NCI-H748 (cell line): ENCODE measurements around the gene ADIRF.

Experiments
- DNase-seq: peaks from one replicate; lab custom pipeline; 2025; ENCODE audit not compliant: unreplicated experiment; lab: John Stamatoyannopoulos, UW

The ADIRF gene

GRCh38 chr10:86960003-86960862 lies 8.0 kb upstream of the ADIRF start:
- DNase-seq = no peak

DNA sequence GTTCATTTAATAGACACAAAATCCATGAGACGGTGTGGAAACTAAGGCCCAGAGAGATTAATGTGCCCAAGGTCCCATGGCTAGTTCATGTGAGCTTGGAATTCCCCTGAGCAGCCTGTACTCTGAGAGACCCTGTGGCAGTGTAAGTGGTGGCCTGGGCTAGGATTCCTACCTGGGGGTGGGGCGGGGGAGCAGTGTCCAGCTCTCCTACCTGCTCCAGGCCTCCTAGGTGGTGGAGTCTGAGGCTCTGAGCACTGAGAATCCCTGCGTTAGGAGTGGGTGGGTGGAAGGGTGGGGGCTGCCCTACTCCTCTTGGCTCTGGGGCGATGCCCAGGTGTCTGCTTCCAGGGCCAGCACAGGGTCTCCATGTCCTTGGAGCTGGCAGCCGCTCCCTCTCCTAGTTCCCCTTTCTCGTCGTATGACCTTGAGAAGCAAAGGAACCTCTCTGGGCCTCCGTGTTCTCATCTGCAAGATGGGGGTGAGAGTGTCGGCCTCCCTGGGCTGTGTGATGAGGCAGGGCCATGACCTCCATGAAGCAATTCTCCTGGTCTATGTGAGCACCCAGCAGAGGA lies 7.3 kb upstream of the ADIRF start:
- no peak for DNase-seq

GRCh38 chr10:86961481-86962091 lies 6.7 kb upstream of the ADIRF start:
- no peak for DNase-seq

- DNase-seq = no peak
These were observed 5.9 kb upstream of the ADIRF start for GRCh38 chr10:86962136-86962980.

- no peak for DNase-seq
These were observed 5.3 kb upstream of the ADIRF start for GRCh38 chr10:86962981-86963310.

DNA sequence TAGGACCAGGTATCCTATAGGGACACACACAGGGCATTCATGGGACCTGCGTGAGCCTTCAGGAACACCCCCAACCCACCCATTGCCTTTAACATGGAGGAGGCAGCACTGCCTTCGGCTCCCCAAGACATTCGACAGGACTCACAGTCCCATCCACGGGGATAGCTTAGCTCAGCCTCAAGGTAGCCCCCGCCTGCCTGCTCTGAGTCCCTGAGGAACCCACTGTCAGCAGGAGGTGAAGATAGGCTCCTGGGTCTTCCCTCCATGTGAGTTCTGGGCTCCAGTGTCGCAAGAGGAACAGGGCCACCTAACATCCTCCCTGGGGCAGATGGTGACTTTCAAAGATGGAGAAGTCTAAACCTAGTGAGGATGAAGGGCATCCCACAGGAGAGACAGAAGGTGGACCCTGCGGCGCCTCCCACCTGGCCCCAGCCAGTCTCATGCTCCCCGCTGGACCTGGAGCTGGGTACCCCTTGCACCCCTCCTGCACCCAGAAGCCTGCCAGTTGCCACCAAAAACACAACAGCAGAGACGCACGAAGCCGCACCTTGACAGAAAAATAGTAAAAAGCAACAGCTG lies 4.9 kb upstream of the ADIRF start:
- no peak for DNase-seq

DNA sequence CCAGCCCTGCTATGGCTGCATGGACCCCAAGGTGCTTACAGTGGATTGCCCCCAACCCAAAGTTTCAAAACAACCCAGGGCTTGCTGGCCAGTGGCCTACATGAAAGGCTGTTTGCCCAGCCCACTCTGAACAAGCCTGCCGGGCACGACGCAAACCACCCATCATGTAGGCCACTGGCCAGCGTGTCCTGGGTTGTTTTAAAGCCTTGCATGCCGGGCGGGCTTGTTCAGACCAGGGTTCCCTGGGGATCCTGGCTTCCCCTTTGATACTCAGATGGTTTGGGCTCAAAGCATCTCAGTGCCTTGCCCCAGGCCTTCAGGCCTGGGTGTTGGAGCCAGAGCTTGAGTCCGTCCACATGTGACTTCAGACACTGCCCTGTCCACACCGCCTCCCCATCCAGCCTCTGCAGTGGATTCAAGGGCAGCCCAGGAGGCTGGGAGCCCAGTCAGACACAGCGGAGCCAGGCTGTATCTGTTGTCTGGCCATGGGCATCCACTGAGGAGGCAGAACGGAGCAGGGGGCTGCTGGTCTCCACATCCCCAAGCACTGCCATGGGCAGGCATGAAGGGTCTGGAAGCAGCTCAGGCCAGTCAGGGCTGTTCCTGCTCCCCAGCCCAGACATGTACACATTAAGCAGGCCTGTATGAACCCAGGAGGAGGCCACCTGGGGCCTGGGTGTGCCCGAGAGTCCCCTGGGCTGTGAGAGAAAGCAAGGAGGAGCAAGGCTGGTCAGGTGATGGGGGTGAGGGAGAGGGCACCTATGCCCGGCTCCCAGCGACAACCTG lies 4.0 kb upstream of the ADIRF start:
- no peak for DNase-seq

DNA sequence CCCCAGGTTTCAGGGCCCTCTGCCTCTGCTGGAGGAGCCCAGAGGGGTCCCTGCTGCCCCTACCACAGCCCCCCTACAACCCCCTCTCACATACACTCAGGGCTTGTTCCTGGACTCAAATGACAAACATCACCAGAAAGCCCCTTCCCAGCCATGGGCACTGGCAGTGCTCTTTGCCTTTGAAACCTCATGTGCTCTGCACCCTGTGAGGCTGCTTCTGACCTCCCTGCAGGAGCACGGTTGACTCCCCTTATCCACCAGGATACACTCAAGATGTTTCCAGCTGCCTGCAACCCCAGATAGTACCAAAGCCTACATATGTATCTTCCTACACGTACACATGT lies 3.5 kb upstream of the ADIRF start:
- no peak for DNase-seq

- no peak for DNase-seq
These were observed 2.2 kb upstream of the ADIRF start for GRCh38 chr10:86965986-86966654.

- DNase-seq = no peak
These were observed 771 bp upstream of the ADIRF start for GRCh38 chr10:86967481-86967941.

GRCh38 chr10:86968994-86969355 lies 693 bp downstream of the ADIRF start:
- DNase-seq = no peak

DNA sequence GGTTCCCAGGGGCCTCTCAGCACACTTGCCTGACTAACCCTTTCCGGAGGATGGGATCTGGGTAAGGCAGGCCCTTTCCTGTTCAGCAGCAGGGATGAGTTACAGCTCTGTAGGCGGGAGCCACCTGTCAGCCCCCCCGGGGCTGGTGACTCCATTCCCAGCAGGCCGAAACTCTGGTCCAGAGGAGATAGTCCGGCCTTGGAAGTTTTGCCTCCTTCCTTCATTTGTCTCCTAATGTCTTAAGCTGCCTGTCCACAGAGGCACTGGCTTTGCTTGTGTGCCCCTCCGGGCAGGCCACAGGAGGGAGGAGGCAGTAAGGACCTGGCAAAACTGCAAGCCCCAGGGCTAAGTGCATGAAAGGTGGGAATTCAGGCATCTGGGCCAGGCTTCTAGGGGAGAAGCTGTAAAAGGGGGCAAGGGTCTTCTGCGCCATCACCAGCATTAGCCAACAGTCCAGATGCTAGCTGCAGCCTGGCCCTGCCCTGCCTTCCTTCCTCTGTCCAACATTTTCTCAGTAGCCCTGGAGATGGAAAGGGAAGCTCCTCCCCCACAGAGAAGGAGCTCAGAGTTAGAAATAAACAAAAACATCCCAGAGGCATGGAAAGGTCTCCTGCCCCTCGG lies 1.2 kb downstream of the ADIRF start:
- DNase-seq = no peak

- no peak for DNase-seq
These were observed 2.1 kb downstream of the ADIRF start for GRCh38 chr10:86970162-86970981.

- DNase-seq = no peak
These were observed 2.6 kb downstream of the ADIRF start for GRCh38 chr10:86970982-86971231.

DNA sequence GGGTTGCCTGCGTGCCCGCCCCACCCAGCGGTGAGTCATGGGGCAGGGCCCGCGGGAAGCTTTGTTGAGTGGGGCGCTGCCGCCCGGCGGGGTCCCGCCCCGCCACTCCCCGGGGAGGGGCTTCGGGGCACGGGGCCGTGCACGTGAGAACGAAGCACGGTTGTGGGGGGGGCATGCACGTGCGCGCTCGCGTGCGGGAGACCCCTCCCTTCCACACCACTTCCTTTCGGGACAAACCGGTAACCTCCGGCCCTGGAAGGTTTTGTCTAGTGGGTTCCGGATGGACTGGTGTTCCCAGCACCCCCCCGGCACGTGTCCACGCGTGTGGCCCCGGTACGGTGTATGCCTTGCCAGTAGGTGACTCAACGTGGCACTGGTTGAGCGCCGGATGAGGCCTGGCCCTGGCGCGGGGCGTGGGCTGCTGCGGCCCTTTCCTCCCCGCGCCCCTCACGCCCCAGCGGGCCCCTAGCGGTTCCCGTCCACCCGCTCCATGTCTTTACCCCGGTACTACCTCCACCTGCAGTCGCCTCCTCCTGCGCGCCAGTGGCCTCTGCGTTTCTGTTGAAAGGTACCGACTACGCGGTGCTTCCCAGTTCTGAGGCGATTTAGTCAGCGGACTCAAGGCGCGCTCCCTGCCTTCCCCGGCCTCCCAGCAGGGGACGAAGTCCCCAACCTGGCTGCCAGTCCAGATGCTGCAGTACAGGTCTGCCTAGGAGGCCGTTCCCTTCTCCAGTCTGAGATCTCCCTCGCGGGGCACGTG lies 3.1 kb downstream of the ADIRF start:
- no peak for DNase-seq

DNA sequence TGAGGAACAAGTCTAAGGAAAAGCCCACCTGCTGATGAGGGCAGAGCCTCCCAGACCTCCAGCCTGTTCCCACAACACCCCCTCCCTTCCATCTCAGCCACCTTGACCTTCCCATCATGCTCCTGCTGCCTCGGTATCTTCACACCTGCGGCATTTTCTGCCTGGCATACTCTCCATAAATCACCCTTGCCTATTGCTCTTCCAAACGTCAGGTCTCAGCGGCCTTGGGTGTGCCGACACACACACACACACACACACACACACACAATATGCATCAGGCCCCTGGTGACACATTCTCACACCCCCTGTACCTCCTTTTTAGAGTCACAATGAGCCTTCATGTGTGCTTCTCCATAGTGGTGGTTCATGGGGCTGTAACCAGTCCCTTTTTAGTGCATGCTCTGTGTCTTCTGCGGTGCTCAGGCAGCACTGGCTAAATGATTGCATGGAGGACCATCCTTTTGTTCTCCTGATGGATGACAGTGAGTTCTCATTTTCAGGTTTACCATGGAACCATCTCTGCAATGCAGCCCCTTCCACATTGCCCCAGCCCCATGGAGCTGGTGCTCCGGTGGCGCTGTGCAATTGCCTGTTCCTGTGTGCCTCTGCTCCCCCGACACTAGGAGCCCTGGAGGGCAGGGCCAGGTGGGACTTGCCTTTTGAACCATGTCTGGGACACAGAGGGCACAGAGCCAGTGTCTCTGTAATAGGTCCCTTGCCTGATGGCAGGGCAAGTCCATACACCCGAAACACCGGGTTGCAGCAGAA lies 4.5 kb downstream of the ADIRF start:
- DNase-seq = no peak

DNA sequence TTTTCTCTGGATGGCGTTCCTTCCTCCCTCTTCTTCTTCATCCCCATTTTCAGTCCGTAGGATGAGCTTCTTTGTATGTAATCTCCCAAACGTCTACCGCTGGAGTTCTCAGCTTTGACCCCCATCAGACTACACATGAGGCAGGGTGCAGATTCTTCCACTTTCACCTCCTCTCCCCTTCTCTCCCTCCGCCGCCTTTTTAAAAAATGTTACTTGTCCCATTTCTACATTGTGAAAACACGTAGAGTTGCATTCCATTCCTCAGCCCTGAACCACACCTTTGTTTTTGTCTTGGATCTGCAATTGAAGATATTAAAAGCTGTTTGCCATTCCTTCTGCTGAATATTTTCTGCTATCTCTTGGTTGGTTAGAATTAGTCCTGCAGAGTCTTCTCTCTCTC lies 6.2 kb downstream of the ADIRF start:
- no peak for DNase-seq
